ENCODE data around the gene FOXL1.

- TF ChIP-seq ZBTB7A (IDR thresholded peaks at IDR 0.05; ENCODE audit: low read depth): no peak
- no peak for TF ChIP-seq EP300 (IDR thresholded peaks at IDR 0.05; ENCODE audit: borderline replicate concordance)
- no peak for TF ChIP-seq MAX (IDR thresholded peaks at IDR 0.05)
- TF ChIP-seq CREB1 (IDR thresholded peaks at IDR 0.05; ENCODE audit: low read depth): no peak
- no peak for TF ChIP-seq REST (IDR thresholded peaks at IDR 0.05; ENCODE audit: low read depth)
- no peak for TF ChIP-seq TEAD4 (IDR thresholded peaks at IDR 0.05)
- TF ChIP-seq FOXM1 (IDR thresholded peaks at IDR 0.05; ENCODE audit: borderline replicate concordance, low read depth): no peak
- no peak for TF ChIP-seq TCF12 (IDR thresholded peaks at IDR 0.05; ENCODE audit: low read depth)
- TF ChIP-seq RAD21 (IDR thresholded peaks at IDR 0.05; ENCODE audit: low read depth): no peak
- TF ChIP-seq YY1 (IDR thresholded peaks at IDR 0.05; ENCODE audit: low read depth): no peak
- TF ChIP-seq EGR1 (IDR thresholded peaks at IDR 0.05): no peak
- TF ChIP-seq TAF1 (IDR thresholded peaks at IDR 0.05; ENCODE audit: low read depth): no peak
- no peak for TF ChIP-seq NFIC (IDR thresholded peaks at IDR 0.05)
Observed at GRCh38 chr16:86541560-86541959, 36.8 kb upstream of the FOXL1 start.
